ENCODE results near the gene ZFP36L1.

DNA sequence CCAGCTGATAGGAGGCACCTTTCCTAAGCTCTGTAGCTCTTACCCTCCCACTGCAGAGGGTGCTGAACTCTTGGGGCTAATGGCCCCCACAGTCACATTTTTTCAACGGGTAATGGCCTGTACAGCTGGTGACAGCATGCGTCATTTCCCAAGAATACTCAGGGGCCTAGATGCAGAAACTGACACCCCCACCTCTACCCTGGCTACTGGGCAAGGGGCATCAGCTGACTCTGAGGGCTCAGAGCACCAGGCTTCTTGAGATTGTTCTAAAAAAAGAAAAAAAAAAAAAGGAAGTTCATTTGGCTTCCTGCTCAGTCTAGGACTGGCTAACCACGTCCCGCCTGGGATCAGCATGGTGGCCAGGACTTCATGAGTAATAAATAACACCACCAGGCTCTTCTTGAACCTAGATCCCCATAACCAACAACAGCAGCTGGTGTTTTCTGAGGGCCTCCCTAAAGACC lies 35.2 kb downstream of the ZFP36L1 start:
- TF ChIP-seq, protein P1, sequence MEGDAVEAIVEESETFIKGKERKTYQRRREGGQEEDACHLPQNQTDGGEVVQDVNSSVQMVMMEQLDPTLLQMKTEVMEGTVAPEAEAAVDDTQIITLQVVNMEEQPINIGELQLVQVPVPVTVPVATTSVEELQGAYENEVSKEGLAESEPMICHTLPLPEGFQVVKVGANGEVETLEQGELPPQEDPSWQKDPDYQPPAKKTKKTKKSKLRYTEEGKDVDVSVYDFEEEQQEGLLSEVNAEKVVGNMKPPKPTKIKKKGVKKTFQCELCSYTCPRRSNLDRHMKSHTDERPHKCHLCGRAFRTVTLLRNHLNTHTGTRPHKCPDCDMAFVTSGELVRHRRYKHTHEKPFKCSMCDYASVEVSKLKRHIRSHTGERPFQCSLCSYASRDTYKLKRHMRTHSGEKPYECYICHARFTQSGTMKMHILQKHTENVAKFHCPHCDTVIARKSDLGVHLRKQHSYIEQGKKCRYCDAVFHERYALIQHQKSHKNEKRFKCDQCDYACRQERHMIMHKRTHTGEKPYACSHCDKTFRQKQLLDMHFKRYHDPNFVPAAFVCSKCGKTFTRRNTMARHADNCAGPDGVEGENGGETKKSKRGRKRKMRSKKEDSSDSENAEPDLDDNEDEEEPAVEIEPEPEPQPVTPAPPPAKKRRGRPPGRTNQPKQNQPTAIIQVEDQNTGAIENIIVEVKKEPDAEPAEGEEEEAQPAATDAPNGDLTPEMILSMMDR (IDR thresholded peaks at IDR 0.05) = no peak
- no peak for TF ChIP-seq POLR2A (IDR thresholded peaks at IDR 0.05)

Data from ovary (tissue), 3 donors.